Head of caudate nucleus (tissue), 42 donors: ENCODE measurements around the gene PRAMEF12.
"Not testable (repeated sequence)": the region's sequence is repeated elsewhere in the genome, so short reads cannot be mapped to it uniquely, and the experiment has no call there.

ENCODE experiments used
- DNase-seq, 42 donors: peaks; one replicate each; pipeline versions ENCODE4 v3.0.0 to v3.0.0-alpha.2; 2020 to 2021; ENCODE audit warnings: mixed read lengths in 7 of 42
- intact Hi-C: fragments of 100-400 bp; cut with DNase I; formaldehyde crosslinking; loops from one replicate; pipeline ENCODE4 v1.15.0; 2022

PRAMEF12 gene

GRCh38 chr1:12769031-12769430 lies 4.5 kb upstream of the PRAMEF12 start:
- intact Hi-C loops = no loop called here
- DNase-seq = no peak

DNA sequence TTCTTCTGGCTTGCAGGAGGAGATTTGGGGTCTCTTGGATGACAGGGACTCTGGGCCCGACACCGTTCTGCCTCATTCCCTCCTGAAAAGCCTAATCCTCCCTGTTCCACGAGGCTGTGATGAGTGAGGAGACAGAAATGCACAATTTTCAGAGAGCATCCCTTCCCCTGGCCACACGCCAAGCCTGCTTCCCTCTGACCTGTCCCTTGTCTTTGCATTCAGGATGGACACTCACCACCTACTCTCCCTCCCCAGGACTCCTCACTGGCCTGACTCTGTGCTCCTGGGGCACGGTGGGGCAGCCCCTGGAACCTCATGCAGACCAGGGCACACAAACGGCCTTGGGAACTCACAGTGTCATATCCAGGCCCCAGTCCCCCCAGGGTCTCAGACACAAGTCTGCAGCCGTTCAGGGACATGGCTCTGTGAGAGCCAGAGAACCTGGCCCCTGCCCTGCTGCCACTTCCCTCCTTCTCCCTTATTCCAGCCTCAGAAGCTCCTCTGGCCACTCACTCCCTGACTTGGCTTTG lies 3.5 kb upstream of the PRAMEF12 start:
- DNase-seq = no peak
- intact Hi-C loops = no loop called here

DNA sequence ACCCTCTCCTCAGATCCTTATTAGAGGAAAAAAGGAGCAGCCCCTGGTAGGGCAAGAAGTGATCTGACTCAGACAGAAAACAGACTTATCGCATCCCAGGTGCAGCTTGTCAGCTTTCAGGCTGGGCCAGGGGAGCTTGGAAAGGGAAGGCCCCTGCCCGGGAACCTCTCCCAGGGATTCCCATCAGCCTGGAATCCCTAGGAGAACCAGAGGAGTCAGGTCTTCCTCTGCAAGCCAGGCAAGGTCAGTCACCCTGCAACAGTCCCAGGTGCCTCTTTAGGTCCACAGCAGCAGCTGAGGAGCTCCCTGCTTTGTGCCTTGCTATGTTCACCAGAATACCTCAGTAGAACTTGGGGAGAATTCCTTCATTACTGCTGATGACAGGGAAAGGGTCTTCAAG lies 2.9 kb upstream of the PRAMEF12 start:
- intact Hi-C loops = no loop called here
- no peak for DNase-seq

DNA sequence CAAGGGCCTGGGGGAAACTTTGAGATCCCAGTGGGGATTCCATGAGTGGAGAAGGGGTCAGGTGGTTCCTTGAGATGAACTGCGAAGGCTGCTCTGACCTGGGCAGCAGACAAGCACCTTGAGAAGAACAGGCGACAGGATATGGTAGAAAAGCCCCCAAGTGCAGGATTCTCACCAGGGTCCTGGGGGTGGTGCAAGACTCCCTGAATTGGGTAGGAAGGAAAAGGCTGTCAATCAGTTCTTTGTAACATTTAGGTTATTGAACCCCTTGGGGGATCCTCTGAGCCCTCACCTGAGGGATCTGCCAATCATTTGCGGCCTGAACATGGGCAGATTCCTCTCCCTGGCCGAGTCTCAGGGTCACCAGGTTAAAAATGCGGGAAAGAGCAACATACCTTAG lies 2.4 kb upstream of the PRAMEF12 start:
- DNase-seq = no peak
- intact Hi-C loops = no loop called here

DNA sequence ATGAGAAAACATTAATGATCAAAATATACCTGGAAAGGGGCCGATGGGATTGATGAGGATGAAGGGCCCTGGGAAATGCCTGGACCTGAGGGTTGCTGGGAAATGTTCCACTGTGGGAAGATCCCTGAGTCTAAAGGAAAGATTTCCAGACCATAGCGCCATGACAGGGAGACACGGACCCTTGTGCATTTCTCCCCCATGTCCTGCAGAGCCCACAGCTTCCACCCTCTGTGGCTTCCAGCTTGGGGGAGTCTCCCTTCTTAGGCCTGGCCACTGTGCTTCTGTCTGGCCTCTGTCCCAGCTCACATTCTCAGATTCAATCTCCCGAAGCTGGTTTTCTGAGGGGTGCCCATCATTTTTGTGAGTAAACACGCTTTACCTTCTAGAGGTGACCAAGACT lies 1.0 kb upstream of the PRAMEF12 start:
- intact Hi-C loops = no loop called here
- no peak for DNase-seq

DNA sequence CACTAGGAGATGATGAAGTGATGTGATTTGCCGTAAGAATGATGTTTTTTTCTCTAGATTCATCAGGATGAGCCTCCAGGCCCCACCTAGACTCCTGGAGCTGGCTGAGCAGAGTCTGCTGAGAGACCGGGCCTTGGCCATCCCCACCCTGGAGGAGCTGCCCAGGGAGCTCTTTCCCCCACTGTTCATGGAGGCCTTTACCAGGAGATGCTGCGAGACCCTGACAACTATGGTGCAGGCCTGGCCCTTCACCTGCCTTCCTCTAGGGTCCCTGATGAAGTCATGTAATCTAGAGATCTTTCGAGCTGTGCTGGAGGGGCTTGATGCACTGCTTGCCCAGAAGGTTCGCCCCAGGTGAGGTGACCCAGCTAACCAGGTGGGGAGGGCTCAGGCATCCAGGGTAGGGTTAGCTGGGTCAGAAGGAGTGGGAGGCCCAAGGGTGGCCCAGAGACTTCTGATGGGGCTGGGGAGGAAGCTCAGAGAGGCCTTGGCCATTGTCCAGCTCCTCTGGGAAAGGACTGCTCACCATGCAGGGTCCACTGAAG lies 1.3 kb downstream of the PRAMEF12 start:
- intact Hi-C loops = no loop called here
- no peak for DNase-seq

GRCh38 chr1:12775443-12775842 lies 1.9 kb downstream of the PRAMEF12 start:
- no peak for DNase-seq
- intact Hi-C loops = no loop called here

GRCh38 chr1:12776801-12777557 lies 3.4 kb downstream of the PRAMEF12 start:
- no peak for DNase-seq
- intact Hi-C loops = no loop called here

- DNase-seq = no peak
- intact Hi-C loops = no loop called here
Observed at GRCh38 chr1:12778061-12778460, 4.5 kb downstream of the PRAMEF12 start.

- intact Hi-C loops = no loop called here
Observed at GRCh38 chr1:12778907-12779306, 5.4 kb downstream of the PRAMEF12 start.

DNA sequence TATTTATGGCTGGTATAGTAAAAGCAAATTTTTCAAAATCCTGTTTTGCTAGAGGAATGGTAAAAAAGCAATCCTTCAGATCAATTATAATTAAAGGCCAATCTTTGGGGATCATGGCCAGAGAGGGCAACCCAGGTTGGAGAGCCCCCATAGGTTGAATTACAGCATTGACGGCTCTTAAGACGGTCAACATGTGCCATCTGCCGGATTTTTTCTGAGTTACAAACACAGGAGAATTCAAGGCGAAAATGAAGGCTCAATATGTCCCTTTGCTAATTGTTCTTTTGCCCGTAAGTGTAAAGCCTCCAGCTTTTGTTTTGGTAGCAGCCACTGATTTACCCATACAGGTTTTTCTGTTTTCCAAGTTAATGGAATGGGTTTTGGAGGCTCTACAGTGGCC lies 8.0 kb downstream of the PRAMEF12 start:
- DNase-seq = peak in 3 of 42 donors; percentile 29 to 46 (median 31)
- intact Hi-C loops = not testable (repeated sequence)

More at GRCh38 chr1:12778907-12779306, 5.4 kb downstream of the PRAMEF12 start:
- DNase-seq = no peak

- intact Hi-C loops, DNase-seq: not testable (repeated sequence)
Observed at GRCh38 chr1:12783783-12784182, 10.2 kb downstream of the PRAMEF12 start.

DNA sequence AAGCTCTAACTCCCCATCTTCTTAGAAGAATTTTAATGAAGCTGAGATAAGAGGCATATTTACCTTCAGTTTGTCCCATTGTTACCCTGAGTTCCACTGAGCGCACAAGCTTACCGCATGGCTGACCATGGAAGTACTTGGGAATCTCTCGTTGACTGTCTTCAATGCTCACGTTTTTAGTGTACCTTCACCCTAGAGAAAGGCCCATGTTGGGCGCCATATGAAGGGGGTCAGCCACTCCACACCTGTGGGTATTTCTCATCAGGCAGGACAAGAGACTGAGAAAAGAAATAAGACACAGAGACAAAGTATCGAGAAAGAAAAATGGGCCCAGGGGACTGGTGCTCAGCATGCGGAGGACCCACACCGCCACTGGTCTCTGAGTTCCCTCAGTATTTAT lies 11.2 kb downstream of the PRAMEF12 start:
- DNase-seq, intact Hi-C loops: not testable (repeated sequence)

- intact Hi-C loops = not testable (repeated sequence)
Observed at GRCh38 chr1:12791097-12791496, 17.6 kb downstream of the PRAMEF12 start, which contains the start of gene PRAMEF1. Gene PRAMEF1, plus strand, starts transcription at chr1:12791397. Its CDS starts 1,831 bp downstream, at chr1:12793228.

DNA sequence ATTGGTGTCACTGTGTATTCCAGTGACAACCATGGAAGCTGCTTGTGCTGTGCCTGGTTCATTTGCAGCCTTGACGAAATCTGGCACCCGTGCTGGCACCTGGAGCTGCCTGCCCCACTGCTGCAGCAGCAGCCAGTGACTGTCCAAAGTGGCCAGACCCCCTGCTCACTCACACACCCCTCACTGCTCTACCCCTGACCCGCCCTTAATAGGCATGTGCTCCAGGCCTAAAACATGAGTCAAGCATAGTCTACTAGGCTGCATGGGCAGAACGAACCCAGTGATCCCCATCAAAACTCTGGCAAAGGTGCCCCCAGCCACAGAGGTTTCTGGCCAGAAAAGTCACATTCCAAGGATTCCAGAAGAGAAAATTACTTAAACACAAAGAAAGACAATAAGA lies 25.4 kb downstream of the PRAMEF12 start:
- DNase-seq = no peak
- intact Hi-C loops = no loop called here

More at GRCh38 chr1:12791097-12791496, 17.6 kb downstream of the PRAMEF12 start, which contains the start of gene PRAMEF1:
- DNase-seq = not testable (repeated sequence)

GRCh38 chr1:12799730-12800129 lies 26.2 kb downstream of the PRAMEF12 start:
- intact Hi-C loops = no loop called here
- no peak for DNase-seq

DNA sequence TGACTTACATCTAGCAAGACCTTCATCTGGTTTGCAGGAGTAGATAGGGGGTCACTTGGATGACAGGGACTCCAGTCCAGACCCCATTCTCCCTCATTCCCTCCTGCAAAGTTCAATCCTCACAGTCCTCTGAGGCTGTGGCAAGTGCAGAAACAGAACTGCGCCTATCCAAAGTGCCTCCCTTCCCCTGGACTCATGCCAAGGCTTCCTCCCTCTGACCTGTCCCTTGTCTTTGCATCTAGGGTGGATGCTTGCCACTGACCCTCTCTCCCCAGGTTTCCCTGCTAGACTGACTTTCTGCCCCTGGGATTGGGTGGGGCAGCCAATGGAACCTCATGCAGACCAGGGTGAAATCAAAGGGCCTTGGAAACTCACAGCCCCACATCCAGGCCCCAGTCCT lies 36.4 kb downstream of the PRAMEF12 start:
- intact Hi-C loops = no loop called here
- DNase-seq = no peak

GRCh38 chr1:12810691-12811408 lies 37.3 kb downstream of the PRAMEF12 start:
- DNase-seq = no peak
- intact Hi-C loops = no loop called here

GRCh38 chr1:12811409-12811784 lies 37.9 kb downstream of the PRAMEF12 start:
- DNase-seq = no peak
- intact Hi-C loops = no loop called here

- intact Hi-C loops, DNase-seq: not testable (repeated sequence)
Observed at GRCh38 chr1:12819061-12819460, 45.5 kb downstream of the PRAMEF12 start.
